ENCODE data around the gene WDR5B. TPM values are rescaled to one million over a fixed set of nuclear protein-coding genes. Genes with fewer than 3 reads are reported as not detected.

Gene WDR5B
- total RNA-seq, 2 experiments from 2014 or later: 2.6 to 2.8 TPM

DNA sequence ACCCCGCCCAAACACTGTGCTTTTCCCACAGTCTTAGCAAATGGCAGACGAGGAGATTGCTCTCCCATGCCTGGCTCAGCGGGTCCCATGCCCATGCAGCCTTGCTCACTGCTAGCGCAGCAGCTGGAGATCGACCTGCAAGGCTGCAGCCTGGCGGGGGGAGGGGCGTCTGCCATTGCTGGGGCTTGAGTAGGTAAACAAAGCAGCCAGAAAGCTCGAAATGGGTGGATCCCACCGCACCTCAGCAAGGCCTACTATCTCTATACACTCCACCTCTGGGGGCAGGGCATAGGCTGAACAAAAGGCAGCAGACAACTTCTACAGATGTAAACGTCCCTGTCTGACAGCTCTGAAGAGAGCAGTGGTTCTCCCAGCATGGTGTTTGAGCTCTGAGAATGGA is 27.2 kb upstream of the WDR5B start:
- H3K9me3 Mint-ChIP-seq (ENCODE audit: low read depth): peaks cover 8% of the 10 kb centered on the region
- H3K27me3 Mint-ChIP-seq: no peaks in the 10 kb centered on the region
- CTCF ChIA-PET: interaction anchor here (0.6 kb wide), 3 partner anchors 99 to 1671 kb away, joined by 3 to 5 read pairs (median 4); no protein-coding TSS in a partner anchor
- intact Hi-C loops (cut with DNase I, micrococcal nuclease): no loop called here
- POLR2A ChIA-PET: no interaction called here
- H3K4me1 Mint-ChIP-seq: peaks cover 2% of the 10 kb centered on the region
- no peak overlapping the region for H3K27ac Mint-ChIP-seq
- no peak overlapping the region for H3K4me3 Mint-ChIP-seq
- DNase-seq (no peak), ATAC-seq (no peak)
- peaks cover 72% of the 10 kb centered on the region for H3K36me3 Mint-ChIP-seq (ENCODE audit: low read depth)

DNA sequence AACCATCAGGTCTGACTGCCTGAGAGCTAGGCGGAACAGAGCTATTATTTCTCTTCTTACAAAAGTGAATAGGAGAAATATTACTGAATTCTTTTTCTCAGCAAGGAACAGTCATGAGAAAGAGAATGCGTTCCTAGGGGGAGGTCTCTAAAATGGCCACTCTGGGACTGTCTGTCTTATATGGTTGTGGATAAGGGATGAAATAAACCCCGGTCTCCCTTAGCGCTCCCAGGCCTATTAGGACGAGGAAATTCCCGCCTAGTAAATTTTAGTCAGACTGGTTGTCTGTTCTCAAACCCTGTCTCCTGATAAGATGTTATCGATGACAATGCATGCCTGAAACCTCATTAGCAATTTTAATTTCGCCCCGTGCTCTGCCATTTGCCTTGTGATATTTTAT is 20.1 kb upstream of the WDR5B start:
- peaks cover 3% of the 10 kb centered on the region for H3K9me3 Mint-ChIP-seq (ENCODE audit: low read depth)
- H3K4me3 Mint-ChIP-seq: no peak overlapping the region
- H3K36me3 Mint-ChIP-seq (ENCODE audit: low read depth): peaks cover 58% of the 10 kb centered on the region
- DNase-seq: no peak
- ATAC-seq: no peak
- ChIA-PET CTCF (no interaction called here), POLR2A (no interaction called here)
- no peak overlapping the region for H3K27ac Mint-ChIP-seq
- intact Hi-C loops (cut with DNase I, micrococcal nuclease): no loop called here
- no peaks in the 10 kb centered on the region for H3K27me3 Mint-ChIP-seq
- no peaks in the 10 kb centered on the region for H3K4me1 Mint-ChIP-seq

- Mint-ChIP-seq H3K27ac (no peak overlapping the region), H3K4me3 (no peak overlapping the region), H3K4me1 (peaks cover 18% of the 10 kb centered on the region), H3K27me3 (no peaks in the 10 kb centered on the region), H3K9me3 (ENCODE audit: low read depth) (peaks cover 2% of the 10 kb centered on the region), H3K36me3 (ENCODE audit: low read depth) (peaks cover 69% of the 10 kb centered on the region)
- ATAC-seq: no peak
- POLR2A ChIA-PET: no interaction called here
- intact Hi-C loops (cut with DNase I, micrococcal nuclease): no loop called here
- CTCF ChIA-PET: interaction anchor here (0.6 kb wide), 1 partner anchor 776 kb away, joined by 5 read pairs; no protein-coding TSS in a partner anchor
- DNase-seq: no peak
Measured at GRCh38 chr3:122430371-122430770, 14.5 kb upstream of the WDR5B start.

GRCh38 chr3:122427857-122428471 is 12.1 kb upstream of the WDR5B start:
- DNase-seq: no peak
- Mint-ChIP-seq H3K36me3 (ENCODE audit: low read depth) (peaks cover 71% of the 10 kb centered on the region), H3K4me3 (no peak overlapping the region), H3K9me3 (ENCODE audit: low read depth) (peaks cover 2% of the 10 kb centered on the region), H3K27me3 (no peaks in the 10 kb centered on the region), H3K4me1 (peaks cover 18% of the 10 kb centered on the region), H3K27ac (peak overlapping the region; percentile 70)
- ChIA-PET POLR2A (interaction anchor here (0.9 kb wide), 1 partner anchor 241 kb away, joined by 3 read pairs; no protein-coding TSS in a partner anchor), CTCF (interaction anchor here (0.6 to 1.0 kb wide), 2 partner anchors 30 to 212 kb away, joined by 3 read pairs; no protein-coding TSS in a partner anchor)
- ATAC-seq: peak; percentile 93
- intact Hi-C loops (cut with DNase I, micrococcal nuclease): loop anchor here (1.0 to 5.0 kb wide), 5 partner anchors 12 to 182 kb away; partner anchors contain the start of gene WDR5B (in 1 of the 2)

DNA sequence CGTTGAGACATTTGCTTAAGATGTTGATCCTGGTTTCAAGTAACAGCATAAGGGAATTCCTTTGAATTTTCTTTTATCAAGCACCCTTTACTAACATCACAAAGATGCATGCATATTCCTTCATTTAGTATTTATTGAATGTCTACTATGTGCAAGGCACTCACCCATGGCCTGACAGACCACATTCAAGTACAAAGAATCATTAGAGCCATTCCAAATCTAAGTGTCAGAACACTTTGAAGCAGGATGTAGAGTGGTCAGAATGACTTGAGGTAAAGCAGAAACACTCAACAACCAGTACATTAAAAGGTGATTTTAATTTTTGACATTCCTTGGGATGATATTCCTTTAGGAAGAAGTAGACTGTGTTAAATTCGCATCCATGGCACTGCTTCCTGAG is 6.0 kb upstream of the WDR5B start:
- H3K9me3 Mint-ChIP-seq (ENCODE audit: low read depth): no peaks in the 10 kb centered on the region
- H3K4me1 Mint-ChIP-seq: peaks cover 10% of the 10 kb centered on the region
- no peak for DNase-seq
- CTCF ChIA-PET: no interaction called here
- H3K27me3 Mint-ChIP-seq: no peaks in the 10 kb centered on the region
- ATAC-seq: no peak
- H3K4me3 Mint-ChIP-seq: no peak overlapping the region
- intact Hi-C loops (cut with DNase I, micrococcal nuclease): no loop called here
- peaks cover 44% of the 10 kb centered on the region for H3K36me3 Mint-ChIP-seq (ENCODE audit: low read depth)
- POLR2A ChIA-PET: no interaction called here
- no peak overlapping the region for H3K27ac Mint-ChIP-seq

DNA sequence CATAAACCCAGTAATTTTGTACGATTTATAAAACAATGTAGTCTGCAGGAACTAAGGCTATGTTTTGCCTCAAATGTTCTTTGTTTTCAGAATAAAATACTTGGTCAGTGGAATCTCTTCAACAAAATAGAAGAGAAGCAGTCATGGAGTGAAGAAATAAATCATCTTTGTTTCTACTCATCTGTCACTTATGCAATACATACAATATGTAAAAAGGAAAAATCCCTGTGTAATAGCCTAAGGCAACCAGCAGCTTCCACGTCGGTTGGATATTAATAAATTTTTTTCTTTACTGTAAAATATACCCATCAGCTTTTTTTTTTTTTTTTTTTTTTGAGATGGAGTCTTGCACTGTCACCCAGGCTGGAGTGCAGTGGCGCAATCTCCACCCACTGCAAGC is 5.2 kb upstream of the WDR5B start:
- H3K27me3 Mint-ChIP-seq: no peaks in the 10 kb centered on the region
- ChIA-PET CTCF (interaction anchor here (1.2 kb wide), 1 partner anchor 12 kb away, joined by 4 read pairs; no protein-coding TSS in a partner anchor), POLR2A (no interaction called here)
- peaks cover 37% of the 10 kb centered on the region for H3K36me3 Mint-ChIP-seq (ENCODE audit: low read depth)
- ATAC-seq (no peak), DNase-seq (no peak)
- intact Hi-C loops (cut with DNase I, micrococcal nuclease): no loop called here
- H3K9me3 Mint-ChIP-seq (ENCODE audit: low read depth): no peaks in the 10 kb centered on the region
- H3K4me1 Mint-ChIP-seq: peaks cover 15% of the 10 kb centered on the region
- H3K4me3 Mint-ChIP-seq: no peak overlapping the region
- H3K27ac Mint-ChIP-seq: no peak overlapping the region

DNA sequence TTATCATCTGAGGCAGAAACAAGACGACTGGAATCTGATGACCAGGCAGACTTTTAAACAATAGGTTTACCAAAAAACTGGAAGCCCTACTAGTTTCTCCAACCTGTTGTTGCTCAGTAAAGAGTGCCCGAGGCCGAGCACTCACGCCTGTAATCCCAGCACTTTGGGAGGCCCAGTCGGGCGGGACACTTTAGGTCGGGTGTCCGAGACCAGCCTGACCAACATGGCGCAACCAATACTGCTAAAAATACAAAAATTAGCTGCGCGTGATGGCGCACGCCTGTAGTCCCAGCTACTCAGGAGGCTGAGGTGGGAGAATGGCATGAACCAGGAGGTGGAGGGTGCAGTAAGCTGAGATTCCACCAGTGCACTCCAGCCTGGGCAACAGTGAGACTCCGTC is 1.1 kb upstream of the WDR5B start:
- Mint-ChIP-seq H3K4me1 (peaks cover 44% of the 10 kb centered on the region), H3K27ac (peak overlapping the region; percentile 96), H3K27me3 (no peaks in the 10 kb centered on the region), H3K36me3 (ENCODE audit: low read depth) (peaks cover 43% of the 10 kb centered on the region), H3K9me3 (ENCODE audit: low read depth) (no peaks in the 10 kb centered on the region), H3K4me3 (peak overlapping the region; percentile 96)
- CTCF ChIA-PET: interaction anchor here (0.6 to 3.6 kb wide), 4 partner anchors 24 to 340 kb away, joined by 3 to 22 read pairs (median 4); no protein-coding TSS in a partner anchor
- DNase-seq: no peak
- ATAC-seq: no peak
- intact Hi-C loops (cut with DNase I, micrococcal nuclease): loop anchor here (1.0 to 10.0 kb wide), 8 partner anchors 11 to 378 kb away; partner anchors contain the start of genes FAM162A (in 2 of the 2), HSPBAP1 (in 2 of the 2), KPNA1 (in 2 of the 2) and PARP14 (in 2 of the 2)
- POLR2A ChIA-PET: interaction anchor here (0.7 to 1.6 kb wide), 4 partner anchors 33 to 98 kb away, joined by 4 to 19 read pairs (median 5); partner anchors contain the start of genes FAM162A and KPNA1

GRCh38 chr3:122415104-122415744 is 638 bp downstream of the WDR5B start:
- CTCF ChIA-PET: interaction anchor here (1.3 to 3.6 kb wide), 7 partner anchors 8 to 264 kb away, joined by 3 to 22 read pairs (median 7); partner anchors contain the start of genes DTX3L and PARP9
- Mint-ChIP-seq H3K4me1 (peaks cover 51% of the 10 kb centered on the region), H3K9me3 (ENCODE audit: low read depth) (no peaks in the 10 kb centered on the region), H3K27ac (peak overlapping the region; percentile 96), H3K27me3 (no peaks in the 10 kb centered on the region), H3K36me3 (ENCODE audit: low read depth) (peaks cover 46% of the 10 kb centered on the region), H3K4me3 (peak overlapping the region; percentile 96)
- ATAC-seq (peak; percentile 61), DNase-seq (peak; percentile 72)
- intact Hi-C loops (cut with DNase I, micrococcal nuclease): loop anchor here in 1 of 2 experiments (5.0 to 10.0 kb wide), 2 partner anchors 97 to 380 kb away; partner anchors contain the start of genes HSPBAP1, KPNA1 and SLC49A4
- POLR2A ChIA-PET: interaction anchor here (0.5 to 1.3 kb wide), 4 partner anchors 7 to 103 kb away, joined by 3 read pairs; partner anchors contain the start of gene FAM162A

DNA sequence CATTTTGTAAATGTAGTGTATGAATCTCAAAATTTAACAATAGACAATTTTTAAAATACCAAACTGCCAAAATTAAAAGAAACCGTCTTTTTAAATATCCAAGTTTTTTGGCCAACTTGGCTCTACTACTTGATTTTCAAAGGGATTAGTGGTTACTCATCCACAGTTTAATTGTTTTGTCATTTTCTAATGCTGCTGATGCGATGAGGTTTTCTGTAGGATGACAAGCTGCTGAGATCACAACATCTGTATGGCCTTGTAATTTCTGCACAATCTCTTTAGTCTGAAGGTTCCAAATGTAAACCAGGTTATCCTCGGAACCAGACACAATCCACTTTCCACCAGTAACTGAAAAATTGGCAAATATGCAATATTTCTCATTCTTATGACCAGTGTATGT is 1.5 kb downstream of the WDR5B start:
- peak overlapping the region; percentile 96 for H3K27ac Mint-ChIP-seq
- no peaks in the 10 kb centered on the region for H3K27me3 Mint-ChIP-seq
- DNase-seq: no peak
- ChIA-PET POLR2A (no interaction called here), CTCF (interaction anchor here (2.4 kb wide), 1 partner anchor 28 kb away, joined by 7 read pairs; no protein-coding TSS in a partner anchor)
- H3K9me3 Mint-ChIP-seq (ENCODE audit: low read depth): no peaks in the 10 kb centered on the region
- intact Hi-C loops (cut with DNase I, micrococcal nuclease): loop anchor here in 1 of 2 experiments (10.0 kb wide), 1 partner anchor 380 kb away; the partner anchor contains the start of genes HSPBAP1 and SLC49A4
- peaks cover 49% of the 10 kb centered on the region for H3K36me3 Mint-ChIP-seq (ENCODE audit: low read depth)
- no peak for ATAC-seq
- peaks cover 54% of the 10 kb centered on the region for H3K4me1 Mint-ChIP-seq
- H3K4me3 Mint-ChIP-seq: peak overlapping the region; percentile 96

DNA sequence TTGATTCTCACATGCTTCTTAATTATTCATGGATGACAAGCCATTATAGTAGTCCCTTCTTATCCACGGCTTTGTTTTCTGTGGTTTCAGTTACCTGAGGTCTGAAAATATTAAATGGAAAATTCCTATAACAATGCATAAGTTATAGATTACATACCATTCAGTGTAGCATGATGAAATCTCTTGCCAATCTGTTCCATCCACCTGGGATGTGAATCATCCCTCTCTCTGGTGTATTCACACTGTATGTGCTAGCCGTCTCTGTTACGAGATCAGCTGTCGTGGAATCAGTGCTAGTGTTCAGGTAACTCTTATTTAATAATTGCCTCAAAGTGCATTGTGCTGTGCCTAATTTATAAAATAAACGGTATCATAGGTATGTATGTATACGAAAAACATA is 5.2 kb downstream of the WDR5B start:
- H3K36me3 Mint-ChIP-seq (ENCODE audit: low read depth): peaks cover 60% of the 10 kb centered on the region
- no peaks in the 10 kb centered on the region for H3K27me3 Mint-ChIP-seq
- CTCF ChIA-PET: interaction anchor here (0.7 to 3.6 kb wide), 3 partner anchors 9 to 27 kb away, joined by 4 to 13 read pairs (median 7); partner anchors contain the start of genes FAM162A and MIX23
- DNase-seq (no peak), ATAC-seq (peak; percentile 45)
- no peaks in the 10 kb centered on the region for H3K9me3 Mint-ChIP-seq (ENCODE audit: low read depth)
- intact Hi-C loops (cut with DNase I, micrococcal nuclease): loop anchor here in 1 of 2 experiments (10.0 kb wide), 1 partner anchor 384 kb away; the partner anchor contains the start of genes HSPBAP1 and SLC49A4
- POLR2A ChIA-PET: no interaction called here
- H3K4me3 Mint-ChIP-seq: no peak overlapping the region
- peaks cover 49% of the 10 kb centered on the region for H3K4me1 Mint-ChIP-seq
- H3K27ac Mint-ChIP-seq: peak overlapping the region; percentile 64

DNA sequence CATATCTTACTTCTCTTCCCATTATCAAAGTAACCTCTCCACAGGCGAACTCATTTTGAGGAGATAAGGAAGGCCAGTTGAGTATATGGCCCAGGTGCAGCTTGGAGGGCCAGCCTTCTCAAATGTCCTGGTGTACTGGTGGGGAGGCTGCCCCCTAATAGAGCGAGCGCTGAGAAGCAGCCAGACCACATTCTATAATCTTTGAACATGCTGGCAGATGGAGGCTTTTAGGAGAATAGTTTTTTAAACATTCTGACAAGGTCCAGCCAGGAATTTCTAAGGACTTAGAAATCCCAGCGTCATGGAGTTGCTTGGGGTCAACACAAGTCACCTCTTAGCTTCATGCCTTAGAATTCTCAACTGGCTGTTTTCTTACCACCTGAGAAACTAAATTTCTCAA is 5.8 kb downstream of the WDR5B start:
- DNase-seq (no peak), ATAC-seq (no peak)
- intact Hi-C loops (cut with DNase I, micrococcal nuclease): loop anchor here in 1 of 2 experiments (10.0 kb wide), 1 partner anchor 385 kb away; the partner anchor contains the start of genes HSPBAP1 and SLC49A4
- peaks cover 59% of the 10 kb centered on the region for H3K36me3 Mint-ChIP-seq (ENCODE audit: low read depth)
- peaks cover 48% of the 10 kb centered on the region for H3K4me1 Mint-ChIP-seq
- H3K27me3 Mint-ChIP-seq: no peaks in the 10 kb centered on the region
- ChIA-PET POLR2A (no interaction called here), CTCF (interaction anchor here (0.6 to 3.6 kb wide), 4 partner anchors 11 to 1532 kb away, joined by 3 to 13 read pairs (median 6); partner anchors contain the start of genes FAM162A and MIX23)
- H3K9me3 Mint-ChIP-seq (ENCODE audit: low read depth): no peaks in the 10 kb centered on the region
- H3K27ac Mint-ChIP-seq: peak overlapping the region; percentile 67
- no peak overlapping the region for H3K4me3 Mint-ChIP-seq
